ENCODE measurements around the gene AP3S2.

DNA sequence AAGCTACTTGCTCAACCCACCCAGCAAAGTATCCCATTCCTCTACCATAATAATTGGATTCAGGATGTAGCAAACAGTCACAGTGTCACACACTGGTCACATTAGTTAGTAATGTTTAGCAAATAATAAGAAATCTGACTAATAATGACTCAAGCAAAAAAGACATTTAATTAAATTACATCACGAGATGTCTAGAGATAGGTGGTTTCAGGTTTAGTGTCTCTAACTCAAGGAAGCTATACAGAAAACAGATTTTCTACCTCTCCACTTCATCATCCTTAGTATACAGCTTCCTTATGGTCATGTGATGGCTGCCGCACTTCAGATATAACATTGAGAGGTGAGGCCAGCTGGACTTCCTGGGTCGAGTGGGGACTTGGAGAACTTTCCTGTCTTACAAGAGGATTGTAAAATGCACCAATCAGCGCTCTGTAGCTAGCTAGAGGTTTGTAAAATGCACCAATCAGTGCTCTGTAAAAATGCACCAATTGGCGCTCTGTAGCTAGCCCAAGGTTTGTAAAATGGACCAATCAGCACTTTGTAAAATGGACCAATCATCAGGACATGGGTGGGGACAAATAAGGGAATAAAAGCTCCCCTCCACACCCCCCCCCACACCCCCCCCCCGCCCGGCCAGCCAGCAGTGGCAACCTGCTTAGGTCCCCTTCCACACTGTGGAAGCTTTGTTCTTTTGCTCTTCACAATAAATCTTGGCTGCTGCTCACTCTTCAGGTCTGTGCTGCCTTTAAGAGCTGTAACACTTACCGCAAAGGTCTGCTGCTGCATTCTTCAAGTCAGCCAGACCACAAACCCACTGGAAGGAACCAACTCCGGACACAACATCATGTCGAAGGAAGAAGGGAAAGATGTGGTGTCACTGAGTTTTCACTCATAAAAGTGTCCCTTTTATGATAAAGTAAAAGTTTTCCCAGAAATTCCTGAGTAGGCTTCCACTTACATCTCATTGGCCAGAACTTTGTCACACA lies 43.9 kb upstream of the AP3S2 start:
- TF ChIP-seq EZH2phosphoT487 (IDR thresholded peaks at IDR 0.05; ENCODE audit: unreplicated experiment) (no peak), REST (IDR thresholded peaks at IDR 0.05; ENCODE audit: unreplicated experiment) (no peak)

Data from GM23338 (cell line).